ENCODE results near the gene SP110.

Gene SP110

GRCh38 chr2:230205034-230205433, 14.8 kb downstream of the SP110 start:
- no peak for TF ChIP-seq CEBPB (IDR thresholded peaks at IDR 0.05)
- TF ChIP-seq EGR1 (IDR thresholded peaks at IDR 0.05): no peak
- no peak for TF ChIP-seq EP300 (IDR thresholded peaks at IDR 0.05; ENCODE audit: borderline replicate concordance)
- no peak for TF ChIP-seq TEAD4 (IDR thresholded peaks at IDR 0.05)
- no peak for TF ChIP-seq MAX (IDR thresholded peaks at IDR 0.05)
- no peak for TF ChIP-seq USF1 (IDR thresholded peaks at IDR 0.05)
- no peak for TF ChIP-seq CREB1 (IDR thresholded peaks at IDR 0.05; ENCODE audit: low read depth)
- TF ChIP-seq TCF12 (IDR thresholded peaks at IDR 0.05; ENCODE audit: low read depth): no peak
- no peak for TF ChIP-seq NFIC (IDR thresholded peaks at IDR 0.05)
- TF ChIP-seq YY1 (IDR thresholded peaks at IDR 0.05; ENCODE audit: low read depth): no peak
- no peak for TF ChIP-seq FOXM1 (IDR thresholded peaks at IDR 0.05; ENCODE audit: borderline replicate concordance, low read depth)
- TF ChIP-seq TAF1 (IDR thresholded peaks at IDR 0.05; ENCODE audit: low read depth): no peak
- TF ChIP-seq RAD21 (IDR thresholded peaks at IDR 0.05; ENCODE audit: low read depth): no peak
- TF ChIP-seq REST (IDR thresholded peaks at IDR 0.05; ENCODE audit: low read depth): no peak
- TF ChIP-seq ZBTB7A (IDR thresholded peaks at IDR 0.05; ENCODE audit: low read depth): no peak

GRCh38 chr2:230203110-230203676, 16.6 kb downstream of the SP110 start:
- no peak for TF ChIP-seq NFIC (IDR thresholded peaks at IDR 0.05)

- TF ChIP-seq RAD21 (IDR thresholded peaks at IDR 0.05; ENCODE audit: low read depth) (peak; percentile 12; the same call in 1 of the 2 replicates), TAF1 (IDR thresholded peaks at IDR 0.05; ENCODE audit: low read depth) (no peak)
Measured at GRCh38 chr2:230202430-230203109, 17.2 kb downstream of the SP110 start.

GRCh38 chr2:230184727-230185578, 34.8 kb downstream of the SP110 start:
- TF ChIP-seq CREB1 (IDR thresholded peaks at IDR 0.05; ENCODE audit: low read depth): no peak
- no peak for TF ChIP-seq TEAD4 (IDR thresholded peaks at IDR 0.05)
- TF ChIP-seq CEBPB (IDR thresholded peaks at IDR 0.05): no peak
- no peak for TF ChIP-seq EGR1 (IDR thresholded peaks at IDR 0.05)
- TF ChIP-seq EP300 (IDR thresholded peaks at IDR 0.05; ENCODE audit: borderline replicate concordance): no peak
- TF ChIP-seq NFIC (IDR thresholded peaks at IDR 0.05): no peak
- TF ChIP-seq TCF12 (IDR thresholded peaks at IDR 0.05; ENCODE audit: low read depth): no peak
- no peak for TF ChIP-seq FOXM1 (IDR thresholded peaks at IDR 0.05; ENCODE audit: borderline replicate concordance, low read depth)
- TF ChIP-seq TAF1 (IDR thresholded peaks at IDR 0.05; ENCODE audit: low read depth): no peak

- TF ChIP-seq TEAD4 (IDR thresholded peaks at IDR 0.05) (no peak), TCF12 (IDR thresholded peaks at IDR 0.05; ENCODE audit: low read depth) (no peak), TAF1 (IDR thresholded peaks at IDR 0.05; ENCODE audit: low read depth) (no peak), ZBTB7A (IDR thresholded peaks at IDR 0.05; ENCODE audit: low read depth) (no peak), EGR1 (IDR thresholded peaks at IDR 0.05) (no peak), CREB1 (IDR thresholded peaks at IDR 0.05; ENCODE audit: low read depth) (no peak), USF1 (IDR thresholded peaks at IDR 0.05) (no peak), CEBPB (IDR thresholded peaks at IDR 0.05) (no peak), EP300 (IDR thresholded peaks at IDR 0.05; ENCODE audit: borderline replicate concordance) (no peak), NFIC (IDR thresholded peaks at IDR 0.05) (no peak), REST (IDR thresholded peaks at IDR 0.05; ENCODE audit: low read depth) (no peak), FOXM1 (IDR thresholded peaks at IDR 0.05; ENCODE audit: borderline replicate concordance, low read depth) (no peak), RAD21 (IDR thresholded peaks at IDR 0.05; ENCODE audit: low read depth) (no peak), YY1 (IDR thresholded peaks at IDR 0.05; ENCODE audit: low read depth) (no peak), MAX (IDR thresholded peaks at IDR 0.05) (no peak)
Measured at GRCh38 chr2:230181195-230181594, 38.6 kb downstream of the SP110 start.

Data from Ishikawa (cell line).